Adrenal gland (tissue), 12 donors: Measurements from ENCODE around the gene PUS7L. TPM values are rescaled to one million over a fixed set of nuclear protein-coding genes. Genes with fewer than 3 reads are reported as not detected.

Experiments used
- DNase-seq, 7 donors: peaks; one replicate each; pipeline ENCODE4 v3.0.0-alpha.2; 2019 to 2020
- H3K27ac ChIP-seq, 5 donors: fragments of 200-600 bp; sonication (generic) in 4 of 5; 1 replicate in 3 of 5; 2 replicates in 2 of 5; pipeline versions ENCODE4 v1.5.1 to v1.8.0; 2016 to 2020; ENCODE audit warnings: mild to moderate bottlenecking in 1 of 5
- H3K27me3 ChIP-seq: fragments of 200-600 bp; 2 replicates; pipeline ENCODE4 v1.8.0; 2021
- H3K36me3 ChIP-seq, 2 donors: fragments of 200-600 bp; replicated peaks in 1 of 2; 1 replicate in 1 of 2; 2 replicates in 1 of 2; pipeline versions ENCODE4 v1.5.1 to v1.8.0; 2018 to 2022
- H3K4me1 ChIP-seq, 2 donors: fragments of 200-600 bp; replicated peaks in 1 of 2; 1 replicate in 1 of 2; 2 replicates in 1 of 2; pipeline versions ENCODE4 v1.5.1 to v1.8.0; 2018 to 2021
- H3K4me3 ChIP-seq, 4 donors: fragments of 200-600 bp; sonication (generic) in 3 of 4; one replicate each; pipeline ENCODE4 v1.5.1; 2016 to 2018
- H3K9me3 ChIP-seq, 3 donors: fragments of 200-600 bp; sonication (generic) in 1 of 3; replicated peaks in 1 of 3; 1 replicate in 2 of 3; 2 replicates in 1 of 3; pipeline versions ENCODE4 v1.5.1 to v1.8.0; 2016 to 2021
- POLR2A ChIP-seq, 2 donors: fragments of 450-650 bp; IDR thresholded peaks; one replicate each; pipeline ENCODE4 v1.6.1; 2017; ENCODE audit warnings: antibody characterized with exemption in 2 of 2, mild to moderate bottlenecking in 2 of 2, moderate library complexity in 1 of 2
- WGBS, 4 donors: extraction: QIAGEN DNeasy Blood & Tissue Kit in 2 of 4; methylation state at CpG; one replicate each; pipeline versions ENCODE4 v1.1.5 to v1.1.7; 2013 to 2017; 5-methylcytosine and 5-hydroxymethylcytosine counted together
- intact Hi-C, 2 donors: fragments of 100-400 bp; cut with DNase I; formaldehyde crosslinking; loops; one replicate each; pipeline versions ENCODE4 v1.14.1 to v1.15.0; 2022 to 2023
- polyA plus RNA-seq, 3 donors: library from polyadenylated mRNA; stranded (reverse); fragments of 200-250 nt in 2 of 3; fragments of 350-450 nt in 1 of 3; fragmentation: Illumina TruSeq in 1 of 3; extraction: RNeasy Lipid Tissue Mini Kit (QIAGEN cat#74804) in 1 of 3; gene quantifications; one replicate each; pipeline ENCODE4 v1.2.3, GENCODE V29; 2013 to 2014
- total RNA-seq, 9 donors: library from RNA; depleted of rRNA in 4 of 9; stranded (reverse); fragments of >200 nt in 4 of 9; fragments of 120-200 nt in 1 of 9; fragmentation: NEBNext Ultra II Directional in 1 of 9; extraction: Animal tissue kit (Norgen Biotek cat#: 25700) in 1 of 9; gene quantifications; one replicate each; pipeline versions ENCODE4 v1.1.0 to v1.2.4, GENCODE V29; 2013 to 2023
- TF ChIP-seq, protein P1 (sequence below), 6 experiments: fragments of 450-650 bp in 4 of 6; fragments of 200-600 bp in 2 of 6; sonication (generic) in 1 of 6; IDR thresholded peaks; 1 replicate in 5 of 6; 2 replicates in 1 of 6; pipeline versions ENCODE4 v1.5.1 to v1.8.0; 2016 to 2021; ENCODE audit warnings: antibody characterized with exemption in 6 of 6, mild to moderate bottlenecking in 2 of 6, moderate library complexity in 1 of 6
- donor health status: healthy with polysubstance abuse.
- donor health status: Bipolar disorder and iron deficiency.
- donor health status: DM: yes; HTN: yes; CAD: no.
- donor health status: DM: no; HTN: no; CAD: no.
- donor health status: DM: no; HTN: no; CAD: no.
- donor health status: DM: yes; HTN: yes; CAD: no.

Gene PUS7L
- total and polyA plus RNA-seq, 12 donors: 0.84 to 24.4 (median 13.6) TPM

DNA sequence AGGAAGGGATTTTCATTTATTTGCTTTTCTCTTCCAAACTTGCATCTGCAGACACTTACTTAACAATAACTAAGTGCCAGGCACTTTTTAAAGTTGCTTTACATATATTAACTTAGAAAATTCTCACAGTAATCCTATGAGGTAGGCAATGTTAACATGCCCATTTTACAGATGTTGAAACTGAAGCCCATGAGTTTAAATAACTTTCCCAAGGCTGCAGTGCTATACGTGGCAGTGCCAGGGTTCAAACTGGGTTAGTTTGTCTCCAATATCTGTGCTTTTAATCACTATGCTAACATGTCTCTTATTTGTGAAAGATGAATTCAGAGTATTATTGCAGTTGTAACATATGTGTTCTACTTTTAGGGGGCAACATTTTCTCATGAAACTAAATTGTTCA, 29.9 kb downstream of the PUS7L start:
- WGBS, 4 donors: 73 to 87% (median 83%) methylated on average over 1 of the region's 1 CpG
- TF ChIP-seq, protein P1, sequence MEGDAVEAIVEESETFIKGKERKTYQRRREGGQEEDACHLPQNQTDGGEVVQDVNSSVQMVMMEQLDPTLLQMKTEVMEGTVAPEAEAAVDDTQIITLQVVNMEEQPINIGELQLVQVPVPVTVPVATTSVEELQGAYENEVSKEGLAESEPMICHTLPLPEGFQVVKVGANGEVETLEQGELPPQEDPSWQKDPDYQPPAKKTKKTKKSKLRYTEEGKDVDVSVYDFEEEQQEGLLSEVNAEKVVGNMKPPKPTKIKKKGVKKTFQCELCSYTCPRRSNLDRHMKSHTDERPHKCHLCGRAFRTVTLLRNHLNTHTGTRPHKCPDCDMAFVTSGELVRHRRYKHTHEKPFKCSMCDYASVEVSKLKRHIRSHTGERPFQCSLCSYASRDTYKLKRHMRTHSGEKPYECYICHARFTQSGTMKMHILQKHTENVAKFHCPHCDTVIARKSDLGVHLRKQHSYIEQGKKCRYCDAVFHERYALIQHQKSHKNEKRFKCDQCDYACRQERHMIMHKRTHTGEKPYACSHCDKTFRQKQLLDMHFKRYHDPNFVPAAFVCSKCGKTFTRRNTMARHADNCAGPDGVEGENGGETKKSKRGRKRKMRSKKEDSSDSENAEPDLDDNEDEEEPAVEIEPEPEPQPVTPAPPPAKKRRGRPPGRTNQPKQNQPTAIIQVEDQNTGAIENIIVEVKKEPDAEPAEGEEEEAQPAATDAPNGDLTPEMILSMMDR (IDR thresholded peaks at IDR 0.05): no peak
- no peak for TF ChIP-seq POLR2A (IDR thresholded peaks at IDR 0.05)
- Histone ChIP-seq H3K9me3 (no peaks in the 10 kb centered on the region), H3K27me3 (no peaks in the 10 kb centered on the region), H3K4me1 (no peaks in the 10 kb centered on the region), H3K4me3 (no peak overlapping the region), H3K36me3 (no peaks in the 10 kb centered on the region), H3K27ac (no peak overlapping the region)
- DNase-seq: no peak
- intact Hi-C loops: no loop called here

GRCh38 chr12:43728117-43728516, 30.5 kb downstream of the PUS7L start:
- intact Hi-C loops: no loop called here
- no peak for DNase-seq
- no peaks in the 10 kb centered on the region for H3K4me1 ChIP-seq
- H3K4me3 ChIP-seq: no peak overlapping the region
- TF ChIP-seq, protein P1 (IDR thresholded peaks at IDR 0.05): peak in 4 of 6 experiments; percentile 8 to 40 (median 22)
- TF ChIP-seq POLR2A (IDR thresholded peaks at IDR 0.05): no peak
- H3K27ac ChIP-seq: no peak overlapping the region
- H3K27me3 ChIP-seq: no peaks in the 10 kb centered on the region
- H3K9me3 ChIP-seq: no peaks in the 10 kb centered on the region
- H3K36me3 ChIP-seq: no peaks in the 10 kb centered on the region
- 33 to 47% (median 46%) methylated on average over 2 of the region's 2 CpGs for WGBS, 4 donors

DNA sequence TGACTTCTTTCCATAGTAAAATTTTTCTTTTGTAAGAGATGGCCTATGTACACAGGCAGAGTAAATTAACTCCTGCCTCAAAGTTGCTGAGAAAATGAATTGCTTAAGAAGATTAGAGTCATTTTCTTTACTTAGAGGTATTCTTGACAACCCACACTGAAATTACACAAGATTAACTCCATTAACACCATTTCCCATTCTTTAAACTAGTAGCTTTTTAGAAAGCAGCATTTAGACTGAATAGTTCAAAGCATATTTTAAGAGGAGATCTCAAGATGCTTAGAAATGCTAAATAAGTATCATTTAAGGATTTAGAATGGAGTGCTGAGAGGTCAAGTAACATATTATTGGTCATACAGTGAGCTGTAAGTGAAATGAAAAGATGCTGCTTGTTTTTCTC, 35.5 kb downstream of the PUS7L start:
- Histone ChIP-seq H3K27ac (no peak overlapping the region), H3K4me1 (no peaks in the 10 kb centered on the region), H3K9me3 (no peaks in the 10 kb centered on the region), H3K27me3 (no peaks in the 10 kb centered on the region), H3K36me3 (no peaks in the 10 kb centered on the region), H3K4me3 (no peak overlapping the region)
- no peak for DNase-seq
- intact Hi-C loops: no loop called here
- TF ChIP-seq, protein P1 (IDR thresholded peaks at IDR 0.05): no peak
- no peak for TF ChIP-seq POLR2A (IDR thresholded peaks at IDR 0.05)

- Histone ChIP-seq H3K27me3 (no peaks in the 10 kb centered on the region), H3K4me3 (no peak overlapping the region), H3K27ac (no peak overlapping the region), H3K36me3 (no peaks in the 10 kb centered on the region), H3K4me1 (no peaks in the 10 kb centered on the region), H3K9me3 (no peaks in the 10 kb centered on the region)
- TF ChIP-seq POLR2A (IDR thresholded peaks at IDR 0.05): no peak
- TF ChIP-seq, protein P1 (IDR thresholded peaks at IDR 0.05): no peak
- intact Hi-C loops: no loop called here
- no peak for DNase-seq
Measured at GRCh38 chr12:43722621-43723020, 36.0 kb downstream of the PUS7L start.
